ENCODE data around the gene DPM2.

The DPM2 gene

DNA sequence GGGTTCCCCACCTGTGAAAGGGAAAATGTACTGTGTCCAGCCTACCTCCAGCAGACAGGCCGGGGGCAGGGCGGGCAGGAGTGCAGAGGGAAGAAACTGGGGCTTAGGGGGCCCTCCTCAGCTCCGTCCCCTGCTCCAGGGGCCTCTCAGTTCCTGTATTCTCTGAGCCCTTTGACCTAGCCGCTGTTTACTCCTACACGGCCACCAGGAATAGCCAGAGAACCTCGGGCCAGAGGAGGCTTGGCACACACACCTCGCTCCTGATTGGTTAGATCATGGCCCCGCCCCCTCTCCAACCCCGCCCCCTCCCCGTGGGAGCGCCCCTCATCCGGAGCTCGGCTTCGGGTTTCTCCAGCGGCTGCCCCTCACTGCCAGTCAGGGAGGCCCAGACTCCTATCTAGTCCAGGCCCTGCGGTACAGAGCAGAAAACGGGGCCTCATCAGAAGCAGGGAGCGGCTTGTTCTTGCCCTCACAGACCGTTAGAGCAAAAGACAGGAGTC lies 40.4 kb downstream of the DPM2 start:
- no peak for DNase-seq (ENCODE audit: low read depth)
- H3K4me3 ChIP-seq (ENCODE audit: low read length) = no peak overlapping the region
- TF ChIP-seq, protein P1, sequence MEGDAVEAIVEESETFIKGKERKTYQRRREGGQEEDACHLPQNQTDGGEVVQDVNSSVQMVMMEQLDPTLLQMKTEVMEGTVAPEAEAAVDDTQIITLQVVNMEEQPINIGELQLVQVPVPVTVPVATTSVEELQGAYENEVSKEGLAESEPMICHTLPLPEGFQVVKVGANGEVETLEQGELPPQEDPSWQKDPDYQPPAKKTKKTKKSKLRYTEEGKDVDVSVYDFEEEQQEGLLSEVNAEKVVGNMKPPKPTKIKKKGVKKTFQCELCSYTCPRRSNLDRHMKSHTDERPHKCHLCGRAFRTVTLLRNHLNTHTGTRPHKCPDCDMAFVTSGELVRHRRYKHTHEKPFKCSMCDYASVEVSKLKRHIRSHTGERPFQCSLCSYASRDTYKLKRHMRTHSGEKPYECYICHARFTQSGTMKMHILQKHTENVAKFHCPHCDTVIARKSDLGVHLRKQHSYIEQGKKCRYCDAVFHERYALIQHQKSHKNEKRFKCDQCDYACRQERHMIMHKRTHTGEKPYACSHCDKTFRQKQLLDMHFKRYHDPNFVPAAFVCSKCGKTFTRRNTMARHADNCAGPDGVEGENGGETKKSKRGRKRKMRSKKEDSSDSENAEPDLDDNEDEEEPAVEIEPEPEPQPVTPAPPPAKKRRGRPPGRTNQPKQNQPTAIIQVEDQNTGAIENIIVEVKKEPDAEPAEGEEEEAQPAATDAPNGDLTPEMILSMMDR (IDR thresholded peaks at IDR 0.05; ENCODE audit: insufficient read depth, low read depth, low read length, missing control alignments) = no peak

DNA sequence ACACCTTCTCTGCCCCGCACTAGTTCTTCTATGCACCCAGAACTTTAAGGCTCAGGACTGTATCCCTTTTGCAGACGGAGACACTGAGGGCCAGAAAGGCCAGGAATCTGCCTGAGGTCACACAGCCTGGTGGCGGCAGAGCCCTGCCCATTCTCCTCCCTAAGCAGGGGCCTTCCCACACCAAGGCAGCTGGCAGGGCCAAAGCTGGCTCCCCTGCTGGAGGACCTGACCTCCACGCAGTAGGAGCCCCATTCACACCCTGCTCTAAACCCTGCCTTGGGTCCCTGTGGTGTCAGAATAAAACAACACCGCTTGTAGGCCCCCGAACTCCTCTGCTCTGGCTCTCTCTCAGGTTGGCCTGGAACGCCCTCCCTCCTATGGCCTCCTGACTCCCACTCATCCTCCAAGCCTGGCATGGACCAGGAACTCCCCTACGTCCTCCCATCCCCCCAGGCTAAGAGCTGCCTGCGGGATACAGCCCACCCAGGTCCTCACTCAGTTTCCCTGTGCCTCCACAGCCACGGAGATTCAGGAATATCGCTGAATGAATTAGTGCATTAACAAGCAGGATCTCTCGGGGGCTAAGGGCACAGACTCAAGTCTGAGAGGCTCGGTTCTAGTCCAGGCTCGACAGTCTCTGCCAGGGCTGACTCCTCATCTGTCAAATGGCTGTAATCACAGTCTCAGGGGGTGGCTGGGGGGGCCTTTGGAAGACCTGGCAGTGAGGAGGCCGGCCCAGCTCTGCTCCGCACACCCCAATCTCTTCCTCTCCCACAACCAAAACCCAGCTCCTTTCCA lies 41.1 kb downstream of the DPM2 start:
- TF ChIP-seq, protein P1 (IDR thresholded peaks at IDR 0.05; ENCODE audit: insufficient read depth, low read depth, low read length, missing control alignments) = no peak
- DNase-seq (ENCODE audit: low read depth) = no peak
- H3K4me3 ChIP-seq (ENCODE audit: low read length) = no peak overlapping the region

DNA sequence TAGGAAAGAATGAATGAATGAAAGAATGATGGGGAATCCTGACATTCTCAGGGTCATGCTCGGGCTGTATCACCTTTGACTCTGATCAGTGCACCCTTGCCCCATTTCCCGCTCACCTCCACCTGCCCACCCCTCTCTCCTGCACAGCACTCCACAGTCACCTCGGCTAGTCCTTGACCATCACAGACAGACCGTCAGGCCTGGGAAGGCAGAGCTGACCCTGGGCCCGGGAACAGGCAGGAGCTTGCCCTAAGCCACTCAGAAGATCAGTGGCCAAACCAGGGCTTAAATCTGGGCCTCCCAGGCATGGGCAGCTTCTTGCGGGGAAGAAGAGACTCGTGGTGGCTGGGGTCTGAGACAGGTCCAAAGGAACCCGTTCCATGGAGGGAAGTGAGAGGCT lies 41.8 kb downstream of the DPM2 start:
- TF ChIP-seq, protein P1 (IDR thresholded peaks at IDR 0.05; ENCODE audit: insufficient read depth, low read depth, low read length, missing control alignments) = no peak
- DNase-seq (ENCODE audit: low read depth) = no peak

DNA sequence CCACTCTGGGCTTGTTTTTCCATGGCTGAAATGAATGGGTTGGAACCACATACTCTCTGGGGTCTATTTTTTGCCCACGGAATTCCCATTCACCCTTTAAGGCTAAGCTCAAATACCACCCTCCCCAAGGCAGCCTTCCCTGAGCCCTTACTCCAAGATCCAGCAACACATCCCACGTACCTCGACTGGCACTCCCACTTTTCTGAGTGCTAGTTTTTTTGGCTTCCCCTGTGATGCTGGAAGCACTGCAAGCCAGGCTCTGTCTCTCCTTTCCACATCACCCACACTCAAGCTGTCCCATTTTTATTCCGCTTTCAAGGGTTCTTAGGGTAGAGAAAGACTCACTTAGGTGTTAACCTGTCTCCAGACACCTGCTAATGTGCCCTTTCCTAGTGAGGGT lies 44.3 kb downstream of the DPM2 start:
- no peak overlapping the region for H3K4me3 ChIP-seq (ENCODE audit: low read length)
- TF ChIP-seq, protein P1 (IDR thresholded peaks at IDR 0.05; ENCODE audit: insufficient read depth, low read depth, low read length, missing control alignments) = no peak
- DNase-seq (ENCODE audit: low read depth) = no peak

More for the DNA sequence above, 41.8 kb downstream of the DPM2 start:
- H3K4me3 ChIP-seq (ENCODE audit: low read length) = no peak overlapping the region

DNA sequence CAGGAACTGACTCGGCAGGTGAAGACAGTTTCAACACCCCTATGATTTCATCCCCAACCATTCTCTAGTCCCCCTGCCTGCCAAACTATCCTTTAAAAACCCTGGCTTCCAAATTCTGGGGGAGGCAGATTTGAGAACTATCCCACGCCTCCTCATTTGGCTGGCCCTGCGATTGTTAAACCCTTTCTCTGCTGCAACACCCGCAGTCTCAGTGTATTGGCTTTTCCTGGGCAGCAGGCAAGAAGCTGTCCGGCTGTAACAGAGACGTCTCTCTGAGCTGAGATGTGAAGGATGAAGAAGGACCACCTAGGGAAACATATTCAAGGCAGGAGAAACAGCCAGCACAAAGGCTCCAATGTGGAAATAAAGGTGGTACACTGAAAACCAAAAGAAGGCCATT lies 44.8 kb downstream of the DPM2 start:
- TF ChIP-seq, protein P1 (IDR thresholded peaks at IDR 0.05; ENCODE audit: insufficient read depth, low read depth, low read length, missing control alignments) = no peak
- no peak for DNase-seq (ENCODE audit: low read depth)
- no peak overlapping the region for H3K4me3 ChIP-seq (ENCODE audit: low read length)

DNA sequence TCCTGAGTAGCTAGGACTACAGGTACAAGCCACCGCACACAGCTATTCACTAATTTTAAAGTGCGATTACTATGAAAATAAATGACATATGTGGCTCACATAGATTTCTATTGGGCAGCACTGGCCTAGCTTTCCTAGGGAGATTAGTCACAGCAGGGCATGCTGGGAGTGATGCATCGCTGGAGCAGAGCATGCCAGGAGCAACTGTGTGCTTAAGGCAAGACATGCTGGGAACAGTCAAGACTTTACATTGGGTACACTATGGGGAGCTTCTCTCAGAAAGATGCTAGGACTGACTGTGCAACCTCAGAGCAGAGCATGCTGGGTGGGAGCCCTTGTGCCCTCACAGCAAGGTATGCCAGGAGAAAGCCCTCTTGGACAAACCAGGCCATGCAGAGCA lies 47.6 kb downstream of the DPM2 start:
- H3K4me3 ChIP-seq (ENCODE audit: low read length) = no peak overlapping the region
- DNase-seq (ENCODE audit: low read depth) = no peak
- TF ChIP-seq, protein P1 (IDR thresholded peaks at IDR 0.05; ENCODE audit: insufficient read depth, low read depth, low read length, missing control alignments) = no peak

DNA sequence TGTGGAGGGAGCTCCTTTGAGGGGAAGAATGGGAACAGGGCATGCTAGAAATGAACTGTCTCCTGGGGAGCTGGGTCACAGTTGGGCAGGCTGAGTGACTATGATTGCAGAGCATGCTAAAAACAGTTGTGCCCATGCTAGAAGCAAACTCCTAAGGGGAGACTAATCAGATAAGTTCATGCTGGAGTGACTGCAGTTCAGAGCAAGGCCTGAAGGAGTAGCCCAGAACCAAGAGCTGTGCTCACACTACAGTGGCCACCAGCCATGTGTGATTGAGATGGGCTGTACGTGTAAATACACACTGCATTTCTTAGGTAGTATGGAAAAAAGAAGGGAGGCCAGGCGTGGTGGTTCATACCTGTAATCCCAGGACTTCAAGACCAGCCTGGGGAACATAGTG lies 49.9 kb downstream of the DPM2 start:
- TF ChIP-seq, protein P1 (IDR thresholded peaks at IDR 0.05; ENCODE audit: insufficient read depth, low read depth, low read length, missing control alignments) = no peak
- DNase-seq (ENCODE audit: low read depth) = no peak
- H3K4me3 ChIP-seq (ENCODE audit: low read length) = no peak overlapping the region
